Measurements from ENCODE around the gene MAP4.
"Not testable (repeated sequence)": the region's sequence is repeated elsewhere in the genome, so short reads cannot be mapped to it uniquely, and the experiment has no call there.

Gene MAP4

DNA sequence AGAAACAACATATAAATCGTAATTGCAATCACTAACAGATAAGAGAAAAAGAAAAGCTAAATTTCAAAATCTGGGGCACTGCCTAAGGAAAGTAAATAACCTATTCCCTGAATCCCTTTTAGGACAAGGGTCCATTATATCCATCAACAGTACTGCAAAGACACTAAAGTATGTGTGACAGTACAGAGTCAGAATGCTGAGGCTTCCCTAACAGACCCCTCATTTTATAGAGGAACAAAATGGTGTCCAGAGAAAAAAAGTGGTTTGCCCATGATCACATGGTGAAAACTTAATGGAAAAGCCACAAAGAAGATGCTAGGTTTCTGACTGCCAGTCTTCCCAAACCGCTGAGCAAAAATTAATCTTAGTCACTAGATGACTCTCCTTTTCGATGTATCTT is 119.5 kb downstream of the MAP4 start:
- no peak for DNase-seq (ENCODE audit: low read depth)

DNA sequence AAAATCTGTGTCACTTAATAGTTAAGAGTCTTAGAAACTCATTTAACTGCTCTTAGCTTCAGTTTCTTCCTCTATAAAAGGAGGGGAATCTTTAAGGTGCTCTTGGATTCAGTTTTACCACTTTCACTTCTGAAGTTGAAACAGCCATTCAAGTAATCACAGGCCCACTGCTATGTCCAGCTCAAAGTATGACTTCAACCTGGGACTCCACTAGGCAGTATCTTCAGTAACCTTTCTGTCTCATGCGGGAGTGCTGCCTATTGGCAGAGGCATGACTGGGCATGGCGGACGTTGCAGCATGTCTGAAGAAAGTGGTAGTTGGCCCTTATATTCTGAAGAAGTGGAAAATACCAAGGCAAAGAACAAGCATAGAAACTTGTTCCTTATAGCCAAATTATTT is 121.0 kb downstream of the MAP4 start:
- DNase-seq (ENCODE audit: low read depth) = no peak

DNA sequence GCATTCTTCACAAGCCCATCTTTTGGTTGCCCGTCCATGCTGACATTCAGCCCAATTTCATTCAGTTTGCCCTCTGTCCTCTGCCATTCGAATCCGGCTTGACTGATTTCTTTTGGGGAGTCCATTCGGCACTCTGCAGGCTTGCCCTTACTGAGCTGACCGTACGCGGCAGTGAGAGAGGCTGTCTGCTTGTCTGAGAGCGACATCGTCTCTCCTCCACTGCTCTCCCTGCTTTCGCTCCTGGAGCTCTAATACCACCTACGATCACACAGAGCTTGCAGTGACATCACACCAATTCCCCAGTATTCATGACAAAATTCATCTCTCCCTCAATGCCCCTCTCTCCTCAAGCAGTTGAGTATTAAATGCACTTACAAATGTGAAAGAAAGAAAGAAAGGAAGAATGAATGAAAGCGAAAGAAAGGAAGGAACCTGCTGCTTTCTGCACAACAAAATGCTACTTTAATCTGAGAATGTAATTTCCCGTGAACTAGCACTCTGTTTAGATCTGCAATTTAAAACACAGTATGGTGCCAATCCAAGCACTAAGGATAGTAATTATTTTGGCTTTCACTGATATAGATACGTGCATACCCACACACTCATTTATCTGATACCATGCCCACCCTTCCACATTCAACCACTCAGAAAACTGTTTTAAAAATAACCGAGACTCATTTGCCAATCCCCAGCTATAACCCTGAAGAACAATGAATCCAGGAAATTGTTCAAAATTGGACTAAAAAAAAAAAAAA is 123.8 kb downstream of the MAP4 start:
- DNase-seq (ENCODE audit: low read depth) = no peak

DNA sequence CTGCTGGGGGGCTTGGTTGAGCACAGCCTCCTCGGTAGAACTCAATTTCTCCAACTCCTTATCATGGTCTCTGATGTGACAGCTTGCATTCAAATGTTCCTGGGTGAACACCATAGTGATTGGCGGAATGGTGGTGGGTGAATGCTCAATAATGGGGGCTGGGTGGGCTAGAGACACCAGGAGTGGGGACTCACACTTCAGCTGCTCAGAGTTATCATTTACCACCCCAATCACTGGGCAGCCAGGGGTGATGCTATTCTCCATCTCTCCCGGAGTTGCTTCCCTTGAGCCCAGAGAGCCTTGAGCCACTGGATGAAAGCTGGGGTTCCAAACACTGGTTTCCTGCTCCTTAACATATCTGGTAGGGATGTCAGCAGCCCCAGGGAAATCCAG is 124.6 kb downstream of the MAP4 start:
- DNase-seq (ENCODE audit: low read depth) = no peak

DNA sequence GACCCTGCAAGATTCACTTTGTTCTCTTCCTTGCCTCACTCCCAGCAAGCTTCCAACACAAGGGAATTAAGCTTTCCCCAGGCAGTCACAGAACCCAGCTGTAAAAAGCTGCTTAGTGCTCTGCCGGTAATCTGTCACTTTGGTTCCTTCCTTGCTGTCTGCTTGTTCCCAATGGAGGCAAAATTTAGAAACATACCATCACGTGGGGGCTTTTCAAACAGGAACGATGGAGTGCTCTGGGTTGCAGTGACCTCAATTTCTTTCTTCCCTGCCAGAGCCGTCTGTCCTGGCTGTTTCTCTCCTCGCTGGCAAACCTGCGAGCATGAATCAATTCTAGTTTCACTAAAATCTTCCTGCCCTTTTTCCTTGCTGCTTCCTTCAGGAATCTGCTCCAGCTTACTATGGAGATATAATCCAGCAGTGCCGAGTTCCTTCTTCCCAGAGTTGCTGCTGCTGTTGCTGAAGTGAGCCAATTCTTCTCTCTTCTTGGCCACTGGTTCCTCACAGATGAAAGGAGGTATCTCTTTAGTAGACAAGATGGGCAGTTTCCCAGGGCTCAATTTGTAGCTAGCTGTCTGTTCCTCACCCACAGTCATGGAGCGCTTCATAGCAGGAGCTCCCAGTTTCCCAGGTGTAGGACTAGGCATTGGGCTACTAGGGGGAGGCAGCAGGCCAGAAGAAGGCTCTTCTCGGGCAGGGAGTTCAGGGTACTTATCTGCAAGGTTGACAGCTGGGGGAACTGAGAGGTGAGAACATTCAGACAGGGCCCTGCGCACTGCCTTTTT is 125.2 kb downstream of the MAP4 start:
- no peak for DNase-seq (ENCODE audit: low read depth)

DNA sequence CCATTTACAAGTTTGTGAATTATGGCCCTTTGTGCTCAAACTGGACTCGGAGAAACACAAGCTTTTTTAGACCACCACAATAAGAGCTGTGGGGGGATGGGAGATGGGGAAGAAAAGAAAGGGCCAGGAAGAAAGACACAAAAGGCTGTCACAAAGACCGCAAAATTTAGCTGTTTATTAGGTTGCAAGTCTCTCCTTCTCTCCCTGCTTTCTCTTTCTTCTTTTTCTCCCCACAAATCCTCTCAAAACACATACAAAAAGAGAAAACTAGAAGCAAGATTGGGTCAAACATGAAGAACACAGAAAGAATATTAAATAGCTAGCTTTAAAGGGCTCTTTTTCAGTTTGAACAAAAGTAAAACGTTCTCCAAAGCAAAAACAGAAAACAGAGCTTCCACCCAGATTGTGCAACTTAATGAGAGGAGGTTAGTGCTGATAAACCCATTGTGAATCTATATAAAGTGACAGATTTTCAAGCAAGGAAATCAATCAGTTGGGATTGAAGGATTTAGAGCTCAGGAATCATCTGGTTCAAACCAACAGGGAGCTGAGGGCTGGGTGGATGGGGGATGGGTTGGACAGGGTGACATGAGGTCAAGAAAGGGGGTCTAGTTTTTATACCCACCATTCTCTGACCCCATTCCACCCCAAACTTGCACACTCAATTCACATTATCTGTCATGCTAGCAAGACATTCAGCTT is 125.9 kb downstream of the MAP4 start:
- DNase-seq (ENCODE audit: low read depth) = no peak

DNA sequence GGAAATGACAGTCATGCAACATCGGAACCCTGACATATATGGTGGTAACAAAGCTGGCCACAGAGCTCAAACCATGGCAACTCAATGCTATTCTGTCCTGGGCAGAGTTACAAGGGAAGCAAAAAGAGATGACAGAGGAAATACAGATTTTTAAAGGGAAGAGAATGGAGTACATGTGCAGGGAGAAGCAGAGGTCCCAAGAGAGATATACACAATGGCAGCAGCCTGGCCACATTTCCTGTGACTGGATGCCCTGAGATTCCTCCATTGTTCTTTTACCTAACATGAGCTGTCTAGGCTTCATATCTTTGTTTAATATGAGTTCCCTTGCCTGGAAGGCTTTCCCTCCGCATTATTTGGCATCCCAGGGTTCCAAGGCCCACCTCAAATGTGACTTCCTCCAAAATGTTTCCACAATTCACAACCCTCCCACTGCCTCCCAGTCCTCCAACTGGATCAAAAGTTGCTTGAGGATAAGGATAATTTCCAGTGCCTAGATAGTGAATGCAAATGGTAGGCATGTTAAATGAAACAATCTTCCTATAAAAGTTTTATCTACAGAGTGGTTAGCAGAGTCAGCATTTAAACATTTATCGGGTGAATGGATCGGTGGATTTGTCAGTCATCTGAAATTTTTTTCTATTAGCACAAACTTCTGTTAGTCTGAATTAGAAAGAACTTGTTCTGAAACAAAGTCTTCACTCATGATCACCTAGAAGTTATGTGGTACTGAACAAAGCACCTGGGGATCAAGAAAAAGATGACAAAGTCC is 127.0 kb downstream of the MAP4 start:
- DNase-seq (ENCODE audit: low read depth) = no peak

DNA sequence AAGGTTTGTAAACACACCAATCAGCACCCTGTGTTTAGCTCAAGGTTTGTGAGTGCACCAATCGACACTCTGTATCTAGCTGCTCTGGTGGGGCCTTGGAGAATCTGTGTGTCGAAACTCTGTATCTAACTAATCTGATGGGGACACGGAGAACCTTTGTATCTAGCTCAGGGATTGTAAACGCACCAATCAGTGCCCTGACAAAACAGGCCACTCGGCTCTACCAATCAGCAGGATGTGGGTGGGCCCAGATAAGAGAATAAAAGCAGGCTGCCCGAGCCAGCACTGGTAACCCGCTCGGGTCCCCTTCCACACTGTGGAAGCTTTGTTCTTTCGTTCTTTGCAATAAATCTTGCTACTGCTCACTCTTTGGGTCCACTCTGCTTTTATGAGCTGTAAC is 128.2 kb downstream of the MAP4 start:
- DNase-seq (ENCODE audit: low read depth) = not testable (repeated sequence)

DNA sequence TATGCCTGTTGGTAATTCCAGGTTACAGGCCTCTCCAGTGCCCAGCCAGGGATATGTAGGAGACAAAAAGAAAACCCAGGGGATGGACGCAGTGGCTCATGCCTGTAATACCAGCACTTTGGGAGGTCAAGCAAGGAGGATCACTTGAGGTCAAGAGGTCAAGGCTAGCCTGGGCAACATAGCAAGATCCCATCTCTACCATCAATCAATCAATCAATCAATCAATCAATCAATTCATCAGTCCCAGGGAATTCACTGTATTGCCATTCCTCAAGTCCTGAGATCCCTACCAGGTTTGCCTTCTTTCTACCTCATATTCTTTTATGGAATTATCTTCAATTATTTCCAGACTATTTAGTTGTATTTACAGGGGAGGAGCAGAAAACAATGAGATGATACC is 131.0 kb downstream of the MAP4 start:
- no peak for DNase-seq (ENCODE audit: low read depth)

DNA sequence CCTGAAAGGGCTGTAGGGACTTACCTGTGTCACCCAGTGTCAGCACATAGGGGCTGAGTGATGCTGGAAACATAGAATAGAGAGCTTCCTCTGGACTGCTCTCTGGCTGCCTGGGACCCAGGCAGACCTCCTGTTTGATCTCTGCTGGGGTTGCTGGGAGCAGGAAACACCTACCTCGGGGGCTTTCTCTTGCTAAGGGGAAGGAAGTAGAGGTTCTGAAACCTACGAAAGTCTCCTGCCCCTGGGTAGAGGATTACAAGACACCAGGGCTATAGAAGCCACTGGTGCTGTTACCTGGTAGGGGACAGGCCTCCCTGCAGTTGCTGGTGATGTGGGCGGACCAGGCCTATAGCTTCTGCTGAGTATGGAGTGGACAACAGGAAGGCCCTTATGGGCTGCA is 131.6 kb downstream of the MAP4 start:
- no peak for DNase-seq (ENCODE audit: low read depth)

DNA sequence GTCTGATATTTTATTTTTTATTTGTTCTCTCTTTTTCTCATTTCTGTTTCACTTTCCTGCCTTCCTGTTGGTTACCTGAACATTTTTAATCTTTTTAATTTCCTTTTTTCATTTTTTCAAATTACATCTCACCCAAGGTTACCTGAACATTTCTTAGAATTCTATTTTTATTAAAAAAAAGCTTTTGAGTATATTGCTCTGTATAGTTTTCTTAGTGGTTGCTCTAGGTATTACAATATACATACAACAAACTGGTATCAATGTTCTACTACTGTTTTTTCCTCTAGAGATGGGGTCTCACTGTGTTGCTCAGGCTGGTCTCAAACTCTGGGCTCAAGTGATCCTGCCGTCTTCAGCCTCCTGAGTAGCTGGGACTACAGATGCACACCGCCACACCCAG is 133.9 kb downstream of the MAP4 start:
- no peak for DNase-seq (ENCODE audit: low read depth)

DNA sequence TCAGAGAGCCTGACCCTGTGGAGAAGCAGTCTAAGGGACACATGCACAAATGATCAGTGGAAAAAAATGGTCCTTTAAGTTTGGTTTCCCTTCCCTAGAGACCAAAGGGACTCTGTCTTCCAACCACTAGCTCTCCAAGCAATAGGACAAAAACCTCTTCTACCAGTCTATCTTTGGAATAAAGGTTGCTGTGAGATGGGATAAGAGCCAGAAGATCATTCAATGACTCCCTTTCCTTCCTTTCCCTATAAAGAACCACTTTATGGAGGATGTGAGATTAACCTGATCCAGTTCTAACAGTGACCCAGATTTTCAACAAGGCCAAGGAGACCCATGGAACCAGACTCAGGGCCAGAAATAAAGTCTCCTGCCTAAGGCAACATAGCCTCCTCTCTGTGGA is 138.5 kb downstream of the MAP4 start:
- no peak for DNase-seq (ENCODE audit: low read depth)

DNA sequence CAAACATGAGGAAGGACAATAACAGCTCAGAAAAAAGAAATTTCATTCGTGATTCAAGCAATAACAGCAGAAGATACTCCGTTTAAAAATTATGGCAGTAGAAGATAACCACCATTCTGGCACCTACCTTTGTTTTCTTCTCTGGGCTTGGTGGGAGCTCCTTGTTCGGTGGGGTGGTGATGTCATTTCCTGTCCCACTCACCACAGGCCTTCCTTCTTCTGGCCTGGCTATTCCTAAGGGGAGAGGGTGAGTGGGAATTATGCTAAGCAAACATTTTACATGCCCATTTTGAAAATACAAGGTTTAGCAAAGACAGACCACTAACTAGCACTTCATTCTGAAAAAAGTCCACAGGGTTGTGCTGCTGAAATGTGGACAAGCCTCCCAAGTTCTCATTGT is 138.9 kb downstream of the MAP4 start:
- no peak for DNase-seq (ENCODE audit: low read depth)

DNA sequence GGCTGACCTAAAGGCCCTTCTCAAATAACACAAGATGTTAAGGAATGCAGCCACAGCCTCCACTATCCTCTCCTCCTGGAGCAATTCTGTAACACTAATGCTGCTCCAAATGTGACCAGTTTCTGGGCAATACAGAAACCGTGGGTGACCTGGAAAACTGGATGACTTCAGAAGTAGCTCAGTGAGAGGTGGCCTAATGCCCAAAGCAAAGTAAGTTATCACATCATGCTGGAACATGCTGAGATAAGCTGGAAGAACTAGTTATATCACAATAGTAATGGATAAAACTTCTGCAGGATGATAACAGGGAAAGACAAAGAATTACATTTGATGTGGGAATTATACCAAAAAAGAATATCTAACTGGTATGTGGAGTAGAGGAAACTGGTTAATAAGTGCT is 141.3 kb downstream of the MAP4 start:
- no peak for DNase-seq (ENCODE audit: low read depth)

DNA sequence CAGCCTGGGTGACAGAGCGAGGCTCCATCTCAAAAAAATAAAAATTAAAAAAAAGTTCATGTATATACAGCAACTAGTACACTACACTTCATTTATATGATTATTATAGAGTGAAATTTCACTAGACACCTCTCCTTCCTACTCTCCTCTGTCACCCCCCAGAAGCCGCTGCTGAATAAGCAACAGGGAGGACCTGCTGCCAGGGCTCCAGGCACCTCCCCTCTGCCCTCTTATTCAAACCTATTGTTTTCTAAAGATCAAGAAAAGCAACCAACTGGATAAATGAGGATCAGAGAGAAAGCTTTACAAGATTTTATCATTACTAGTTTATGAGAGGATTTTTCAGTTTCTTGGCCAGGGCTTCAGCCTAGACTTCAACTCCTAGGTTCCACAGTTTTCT is 141.8 kb downstream of the MAP4 start:
- DNase-seq (ENCODE audit: low read depth) = no peak

DNA sequence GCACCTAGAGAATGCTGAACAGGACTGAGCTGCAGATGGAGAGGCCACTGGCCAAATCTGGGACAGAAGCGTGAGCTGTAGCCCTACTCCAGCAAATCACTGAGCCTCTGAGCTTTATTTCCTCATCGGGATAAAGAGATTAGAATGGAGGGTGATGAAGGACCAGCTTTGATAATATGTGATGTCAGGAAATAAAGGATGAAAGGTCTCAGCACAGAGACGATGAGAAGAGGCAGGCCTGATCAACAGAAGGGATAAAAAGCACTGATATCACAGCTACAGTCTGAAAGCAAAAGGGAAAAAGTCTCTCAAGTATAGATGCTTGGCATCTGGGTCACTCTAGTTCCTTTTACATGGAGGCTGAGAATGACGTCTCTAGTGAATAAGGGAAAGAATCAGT is 143.3 kb downstream of the MAP4 start:
- DNase-seq (ENCODE audit: low read depth) = no peak

DNA sequence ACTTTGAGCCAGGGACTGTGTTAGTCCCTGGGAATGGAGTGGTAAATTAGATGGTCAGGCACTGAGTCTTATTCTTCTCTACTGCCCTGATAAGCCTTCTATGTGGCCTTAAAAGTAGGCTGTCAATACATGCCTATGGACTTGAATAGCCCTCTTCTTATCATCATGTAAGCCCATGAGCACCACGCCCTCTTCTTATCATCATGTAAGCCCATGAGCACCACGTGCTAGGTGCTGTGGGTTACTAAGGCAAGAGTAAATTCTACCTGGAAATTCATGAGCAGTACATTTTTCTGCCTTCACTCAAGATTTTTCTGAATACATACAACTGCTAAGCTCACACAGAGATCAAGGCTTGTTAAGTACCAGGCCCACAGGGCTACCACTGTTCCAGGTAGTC is 144.8 kb downstream of the MAP4 start:
- DNase-seq (ENCODE audit: low read depth) = no peak

DNA sequence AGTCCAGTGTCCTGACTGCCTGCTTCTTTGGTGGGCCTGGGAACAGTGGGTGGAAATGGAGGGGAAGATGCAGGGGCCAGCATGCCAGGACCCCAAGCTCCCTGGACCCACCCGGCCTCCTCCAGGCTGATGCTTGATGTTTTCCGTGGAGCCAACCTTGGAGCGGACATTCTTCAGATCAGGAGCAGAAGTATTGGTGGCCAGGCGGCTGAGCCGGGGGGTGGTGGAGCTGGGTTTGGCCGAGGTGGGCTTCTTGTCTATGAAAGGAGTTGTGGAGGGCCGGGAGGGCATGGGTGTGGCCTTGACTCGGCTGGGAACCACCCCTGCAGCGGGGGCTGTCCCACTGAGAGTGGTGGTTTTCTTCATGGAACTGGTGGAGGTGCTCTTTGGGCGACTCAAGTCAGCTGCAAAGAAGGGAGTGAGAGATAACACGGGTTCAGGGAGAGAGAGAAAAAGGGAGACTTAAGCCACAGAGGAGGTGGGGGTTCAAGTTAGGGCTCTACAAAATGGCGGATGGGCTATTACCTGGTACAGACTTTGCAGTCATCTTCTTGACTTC is 145.4 kb downstream of the MAP4 start:
- no peak for DNase-seq (ENCODE audit: low read depth)

DNA sequence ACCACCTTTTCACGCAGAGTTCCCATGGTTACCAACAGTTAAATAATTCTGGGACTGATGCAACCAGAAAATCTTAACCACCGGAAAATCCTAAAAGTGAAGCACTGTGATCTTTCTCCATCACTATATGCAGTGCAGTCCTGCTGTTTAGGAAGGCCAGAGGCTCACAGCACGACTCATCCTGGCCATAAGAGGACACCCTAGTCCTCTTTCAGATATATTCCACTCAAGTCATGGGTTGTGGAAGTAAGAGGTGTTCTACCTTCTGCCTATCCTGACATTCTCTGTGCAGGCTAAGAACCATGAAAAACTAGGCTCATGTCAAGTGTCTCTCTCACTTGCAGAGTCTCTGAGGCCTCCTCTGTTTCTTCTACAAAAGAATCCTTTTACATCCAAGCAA is 146.1 kb downstream of the MAP4 start:
- no peak for DNase-seq (ENCODE audit: low read depth)

DNA sequence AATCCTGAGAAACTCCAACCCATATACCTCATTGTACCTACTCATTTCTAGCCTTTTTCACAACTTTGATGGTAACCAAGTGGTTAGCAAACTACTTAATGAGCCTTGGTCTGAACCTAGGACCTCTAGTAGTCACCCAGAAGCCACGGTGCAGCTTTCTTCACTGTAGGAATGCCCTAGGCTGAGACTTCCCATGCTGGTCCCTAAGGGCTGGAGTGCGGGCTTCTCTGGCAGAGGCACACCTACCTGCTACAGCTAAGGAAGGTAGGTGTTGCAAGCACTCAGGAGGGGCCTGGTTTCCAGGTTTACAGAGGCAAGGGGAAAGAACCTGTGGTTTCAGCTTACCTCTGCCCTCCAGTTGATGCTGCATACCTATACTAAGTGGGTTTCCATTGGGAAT is 147.9 kb downstream of the MAP4 start:
- no peak for DNase-seq (ENCODE audit: low read depth)

DNA sequence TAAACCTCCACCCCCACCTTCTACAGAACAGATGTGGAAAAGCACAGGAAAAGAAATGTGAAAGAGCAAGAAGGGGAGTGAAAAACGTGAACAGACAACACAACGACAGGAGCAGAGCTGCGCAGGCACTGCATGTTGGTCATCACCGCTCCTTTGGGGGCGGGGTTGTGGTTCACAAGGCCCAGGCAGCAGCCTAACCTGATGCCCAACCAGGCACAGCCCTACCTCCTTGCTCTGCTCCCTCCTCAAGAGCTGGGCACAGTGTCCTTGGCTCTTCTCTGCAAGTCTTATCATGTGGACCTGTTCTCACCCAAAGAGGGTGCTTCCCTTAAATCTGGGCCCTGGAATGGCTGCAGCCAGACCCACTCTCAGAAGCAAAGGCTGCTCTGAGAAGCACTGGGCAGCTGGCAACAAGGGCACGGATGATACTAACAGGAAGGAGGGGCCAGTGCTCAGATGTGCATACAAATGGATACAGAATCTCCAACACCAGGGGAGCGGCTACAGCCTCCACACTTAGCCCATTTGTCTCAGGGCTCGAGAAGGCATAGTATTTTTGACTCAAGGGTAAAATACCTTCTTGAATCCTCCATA is 148.7 kb downstream of the MAP4 start:
- DNase-seq (ENCODE audit: low read depth) = no peak

DNA sequence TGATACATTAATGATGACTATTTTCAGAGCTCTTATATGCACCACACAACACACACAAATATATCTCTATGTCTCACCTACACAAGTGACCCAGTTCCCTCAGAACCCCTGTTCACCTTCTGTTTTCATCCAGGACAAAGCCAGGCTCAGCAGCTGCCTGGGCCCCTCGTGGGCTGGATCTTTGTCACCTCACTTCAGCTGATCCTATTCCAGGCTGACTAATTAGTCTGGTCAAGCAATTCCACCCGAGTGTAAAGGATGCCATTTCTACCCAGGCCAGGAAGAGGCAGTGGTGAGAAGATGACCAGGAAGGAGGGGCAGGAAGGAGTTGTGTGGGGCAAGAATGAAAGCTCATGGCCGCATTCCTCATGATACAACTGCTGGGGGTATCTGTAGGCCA is 151.0 kb downstream of the MAP4 start:
- no peak for DNase-seq (ENCODE audit: low read depth)
